C4-2B (cell line): Measurements from ENCODE around the gene FRMD4A.

Source experiments
- H3K27ac ChIP-seq: fragments of 450-650 bp; 2 replicates; pipeline ENCODE4 v1.5.1; 2017
- ZFX ChIP-seq: fragments of 450-650 bp; IDR thresholded peaks from 2 replicates; pipeline ENCODE4 v1.6.1; 2017
- TF ChIP-seq, protein P1 (sequence below): fragments of 450-650 bp; conservative IDR thresholded peaks from 2 replicates; pipeline ENCODE4 v1.5.1; 2017; ENCODE audit warnings: mild to moderate bottlenecking

The FRMD4A gene

GRCh38 chr10:13794992-13795612 lies 535.6 kb downstream of the FRMD4A start:
- TF ChIP-seq, protein P1, sequence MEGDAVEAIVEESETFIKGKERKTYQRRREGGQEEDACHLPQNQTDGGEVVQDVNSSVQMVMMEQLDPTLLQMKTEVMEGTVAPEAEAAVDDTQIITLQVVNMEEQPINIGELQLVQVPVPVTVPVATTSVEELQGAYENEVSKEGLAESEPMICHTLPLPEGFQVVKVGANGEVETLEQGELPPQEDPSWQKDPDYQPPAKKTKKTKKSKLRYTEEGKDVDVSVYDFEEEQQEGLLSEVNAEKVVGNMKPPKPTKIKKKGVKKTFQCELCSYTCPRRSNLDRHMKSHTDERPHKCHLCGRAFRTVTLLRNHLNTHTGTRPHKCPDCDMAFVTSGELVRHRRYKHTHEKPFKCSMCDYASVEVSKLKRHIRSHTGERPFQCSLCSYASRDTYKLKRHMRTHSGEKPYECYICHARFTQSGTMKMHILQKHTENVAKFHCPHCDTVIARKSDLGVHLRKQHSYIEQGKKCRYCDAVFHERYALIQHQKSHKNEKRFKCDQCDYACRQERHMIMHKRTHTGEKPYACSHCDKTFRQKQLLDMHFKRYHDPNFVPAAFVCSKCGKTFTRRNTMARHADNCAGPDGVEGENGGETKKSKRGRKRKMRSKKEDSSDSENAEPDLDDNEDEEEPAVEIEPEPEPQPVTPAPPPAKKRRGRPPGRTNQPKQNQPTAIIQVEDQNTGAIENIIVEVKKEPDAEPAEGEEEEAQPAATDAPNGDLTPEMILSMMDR, result no peak
- TF ChIP-seq ZFX, result no peak
- H3K27ac ChIP-seq, result no peak overlapping the region

- no peak overlapping the region for H3K27ac ChIP-seq
- no peak for TF ChIP-seq ZFX
- TF ChIP-seq, protein P1, result no peak
Observed at GRCh38 chr10:13792006-13792405, 538.7 kb downstream of the FRMD4A start.

DNA sequence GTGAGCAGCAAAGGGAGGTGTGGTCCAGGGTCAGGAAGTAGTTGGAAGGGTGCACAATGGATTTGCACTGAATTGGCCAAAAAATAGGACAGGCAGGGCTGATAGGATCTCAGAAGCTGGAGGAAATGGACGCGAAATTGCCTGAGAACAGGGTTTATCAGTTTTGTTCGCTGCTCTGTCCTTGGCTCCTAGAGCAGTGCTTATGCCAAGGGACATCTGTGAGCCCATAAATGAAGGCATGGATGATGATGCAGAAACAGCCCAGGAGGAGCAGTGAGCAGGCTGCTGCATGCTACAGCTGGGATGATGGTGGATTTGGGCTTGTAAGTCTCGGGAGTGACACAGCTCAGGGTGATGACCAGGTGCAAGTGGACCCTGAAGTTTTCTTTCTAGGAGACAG lies 539.2 kb downstream of the FRMD4A start:
- TF ChIP-seq, protein P1, result no peak
- TF ChIP-seq ZFX, result no peak
- H3K27ac ChIP-seq, result no peak overlapping the region

DNA sequence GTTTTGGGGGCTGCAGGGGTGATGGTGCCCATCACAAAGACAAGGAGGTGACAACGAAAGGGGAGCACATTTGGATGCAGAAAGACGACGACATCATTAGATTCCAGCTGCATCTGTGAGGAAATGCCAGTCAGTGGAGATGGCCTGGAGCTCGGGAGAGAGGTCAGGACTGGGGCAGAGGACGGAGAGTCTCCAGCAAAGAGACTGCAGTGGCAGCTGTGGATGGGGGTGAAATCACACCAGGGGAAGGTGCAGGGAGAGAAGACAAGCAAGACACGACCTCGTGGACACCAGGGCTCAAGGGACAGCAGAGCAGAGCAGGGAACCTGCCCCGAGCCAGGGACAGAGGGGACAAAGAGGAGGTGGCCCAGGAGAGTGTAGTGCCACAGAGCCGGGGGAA lies 540.5 kb downstream of the FRMD4A start:
- TF ChIP-seq, protein P1, result no peak
- TF ChIP-seq ZFX, result no peak

GRCh38 chr10:13789448-13789829 lies 541.3 kb downstream of the FRMD4A start:
- no peak overlapping the region for H3K27ac ChIP-seq
- TF ChIP-seq, protein P1, result no peak
- no peak for TF ChIP-seq ZFX

More for the DNA sequence above, 540.5 kb downstream of the FRMD4A start:
- no peak overlapping the region for H3K27ac ChIP-seq

- no peak overlapping the region; the same call in 1 of the 2 replicates for H3K27ac ChIP-seq
- TF ChIP-seq, protein P1, result no peak
- no peak for TF ChIP-seq ZFX
Observed at GRCh38 chr10:13788711-13789447, 541.8 kb downstream of the FRMD4A start.

GRCh38 chr10:13788320-13788600 lies 542.5 kb downstream of the FRMD4A start:
- peak overlapping the region; percentile 6; the same call in 1 of the 2 replicates for H3K27ac ChIP-seq
- TF ChIP-seq ZFX, result no peak
- TF ChIP-seq, protein P1, result no peak
